Amniotic stem cell (primary cell): ENCODE results near the gene NHLRC1.
"Not testable (repeated sequence)": the region's sequence is repeated elsewhere in the genome, so short reads cannot be mapped to it uniquely, and the experiment has no call there.

Source experiments
- DNase-seq: peaks from one replicate; lab custom pipeline; 2025; lab: John Stamatoyannopoulos, UW

NHLRC1 gene

DNA sequence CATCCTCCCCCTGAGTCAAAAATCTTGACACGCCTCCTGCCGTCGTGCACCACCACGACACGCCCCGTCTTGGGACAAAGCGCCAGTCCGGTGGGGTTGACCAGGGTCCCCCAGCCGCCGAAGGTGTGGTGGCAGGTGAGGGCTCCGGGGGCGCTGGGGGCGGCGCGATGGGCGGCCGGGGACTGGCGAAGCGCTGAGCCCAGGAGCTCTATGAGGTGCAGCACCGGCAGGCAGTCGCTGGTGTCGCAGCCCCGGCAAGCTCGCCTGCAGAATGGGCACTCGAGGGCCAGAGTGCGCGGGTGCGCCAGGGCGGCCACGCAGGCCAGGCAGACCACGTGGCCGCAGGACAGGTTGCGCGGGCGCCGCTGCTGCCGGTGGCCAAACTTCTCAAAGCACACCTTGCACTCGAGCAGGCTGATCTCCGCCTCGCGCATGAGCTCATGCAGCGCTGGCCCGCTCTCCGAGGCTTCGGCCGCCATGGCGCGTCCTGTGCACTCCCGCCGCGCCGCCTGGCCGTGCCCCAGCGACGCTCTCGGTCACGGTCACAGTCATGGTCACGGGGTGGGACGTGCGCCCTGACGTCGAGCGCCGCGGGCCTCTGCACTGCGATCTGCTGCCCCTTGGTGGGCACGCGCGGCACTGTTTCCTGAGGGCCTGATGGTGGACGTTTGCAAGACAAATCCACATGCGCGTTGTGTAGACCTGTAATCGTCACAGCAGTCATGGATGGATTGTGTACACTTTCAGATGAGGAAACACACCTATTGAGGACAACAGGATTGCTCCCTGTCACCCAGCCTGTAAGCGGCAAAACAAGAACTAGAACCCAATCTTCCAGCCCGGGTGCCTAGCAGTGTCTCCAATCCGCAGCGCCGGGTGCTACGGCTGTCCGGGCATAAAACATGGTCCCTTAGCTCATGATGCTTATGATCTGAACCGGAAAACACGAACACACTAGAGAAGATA lies at the start of gene NHLRC1:
Gene NHLRC1 (minus strand): TSS at position 550 of the 966 bp plus-strand sequence. CDS start 71 bp downstream, at position 479.
- peak; percentile 56 for DNase-seq

DNA sequence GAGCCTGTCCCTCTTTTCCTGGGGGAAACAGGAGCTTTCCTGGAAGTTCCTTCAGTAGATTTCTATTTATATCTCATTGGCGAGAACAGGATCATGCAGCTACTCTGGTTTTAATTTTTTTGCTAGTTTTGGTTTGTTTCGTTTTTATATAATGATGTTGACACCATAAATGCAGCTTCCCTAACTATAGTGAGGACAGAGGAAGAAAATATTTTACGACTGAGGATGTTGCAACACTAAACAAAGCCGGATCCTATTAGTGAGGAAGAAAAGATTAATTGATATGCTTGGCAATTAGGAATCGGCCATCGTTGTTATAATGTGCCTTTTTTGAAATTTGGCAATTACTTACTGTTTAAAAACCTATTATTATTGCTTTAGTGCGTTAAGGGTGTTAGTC lies 49.4 kb upstream of the NHLRC1 start:
- no peak for DNase-seq

DNA sequence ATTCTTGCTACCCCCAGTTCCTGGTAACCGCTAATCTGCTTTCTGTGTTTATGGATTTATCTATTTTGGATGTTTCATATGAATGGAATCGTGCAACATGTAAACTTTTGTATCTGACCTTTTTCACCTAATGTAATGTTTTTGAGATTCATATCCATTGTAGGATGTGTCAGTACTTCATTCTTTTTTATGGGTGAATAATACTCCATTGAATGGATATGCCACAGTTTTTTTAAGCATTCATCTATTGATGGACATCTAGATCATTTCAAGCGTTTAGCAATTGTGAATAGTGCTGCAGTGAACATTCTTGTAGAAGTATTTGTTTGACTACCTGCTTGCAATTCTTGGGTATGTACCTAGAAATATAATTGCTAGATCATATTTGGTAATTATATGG lies 45.8 kb upstream of the NHLRC1 start:
- no peak for DNase-seq

DNA sequence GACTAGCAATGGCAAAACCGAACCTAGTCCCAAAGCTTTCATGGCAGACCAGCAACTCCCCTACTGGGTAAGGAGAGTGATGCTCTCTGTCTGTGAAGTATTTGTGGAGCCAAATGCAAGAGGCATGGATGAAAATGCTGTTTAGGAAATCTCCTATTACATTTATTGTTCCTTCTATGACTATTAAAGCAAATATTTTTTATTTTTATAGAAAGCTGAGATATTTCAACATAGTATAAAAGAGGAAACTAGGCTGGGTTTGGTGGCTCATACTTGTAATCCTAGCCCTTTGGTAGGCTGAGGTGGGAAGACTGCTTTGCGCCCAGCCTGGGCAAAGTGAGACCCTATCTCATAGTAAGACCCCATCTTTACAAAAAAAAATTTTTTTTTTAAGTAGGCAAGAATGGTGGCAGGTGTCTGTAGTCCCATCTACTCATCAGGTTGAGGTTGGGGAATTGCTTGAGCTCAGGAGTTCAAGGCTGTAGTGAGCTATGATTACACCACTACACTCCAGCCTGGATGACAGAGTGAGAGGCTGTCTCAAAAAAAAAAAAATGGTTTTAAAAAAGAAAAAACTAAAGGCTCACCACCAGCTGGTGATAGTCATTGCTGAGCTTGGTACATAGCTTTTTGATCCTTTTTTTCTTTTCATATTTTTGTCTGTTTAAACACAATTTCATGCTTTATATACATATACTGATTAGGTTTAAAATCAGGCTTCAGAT lies 44.0 kb upstream of the NHLRC1 start:
- DNase-seq: no peak

DNA sequence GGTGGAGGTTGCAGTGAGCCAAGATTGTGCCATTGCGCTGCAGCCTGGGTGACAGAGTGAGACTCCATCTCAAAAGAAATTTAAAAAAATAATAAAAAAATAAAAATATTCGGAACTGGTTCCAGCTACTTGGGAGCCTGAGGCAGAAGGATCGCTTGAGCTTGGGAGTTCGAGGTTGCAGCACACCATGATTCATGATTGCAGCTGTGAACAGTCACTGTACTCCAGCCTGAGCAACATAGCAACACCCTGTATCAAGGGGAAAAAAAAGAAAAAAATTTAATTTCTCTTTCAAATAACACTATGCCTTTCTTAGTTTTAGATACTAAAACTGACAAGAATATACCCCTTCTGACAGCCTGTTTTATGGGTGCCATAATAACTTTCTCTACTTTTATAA lies 43.3 kb upstream of the NHLRC1 start:
- no peak for DNase-seq

DNA sequence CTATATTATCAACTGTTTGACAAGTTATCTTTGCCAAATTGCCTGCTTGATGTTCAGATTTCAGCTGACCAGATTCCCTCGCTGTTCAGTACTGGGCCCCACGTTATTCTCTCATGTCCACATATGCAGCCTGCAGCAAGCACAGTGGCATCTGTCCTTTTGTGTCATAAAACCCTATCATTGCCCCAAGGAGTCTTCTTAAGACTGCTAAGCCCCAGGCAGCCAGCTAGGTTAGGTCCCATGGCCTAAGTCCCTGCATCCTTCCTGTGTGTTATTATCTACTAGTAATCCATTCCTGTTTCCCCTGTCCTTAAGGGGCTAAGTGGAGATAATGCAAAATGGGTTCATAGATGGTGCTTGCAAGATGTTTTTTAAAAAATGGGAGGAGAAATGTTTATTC lies 39.9 kb upstream of the NHLRC1 start:
- no peak for DNase-seq

DNA sequence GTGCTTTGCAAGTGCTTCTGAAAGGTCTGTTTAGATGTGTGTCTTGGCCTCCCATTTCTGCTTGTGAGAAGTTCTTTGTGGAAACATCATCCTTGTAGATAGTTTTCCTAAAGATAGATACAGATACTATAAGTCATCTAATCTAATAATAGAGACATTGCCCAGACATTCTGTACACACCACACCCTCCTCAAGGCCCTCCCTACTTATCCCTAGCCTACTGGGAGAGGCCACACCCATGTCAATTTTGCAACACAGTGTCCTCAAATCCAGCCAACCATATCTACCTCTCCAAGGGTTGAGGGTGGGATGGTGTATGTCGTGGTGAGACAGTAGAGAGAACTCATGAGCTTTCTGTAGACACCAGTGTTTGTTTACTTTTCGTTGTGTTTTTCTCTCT lies 39.0 kb upstream of the NHLRC1 start:
- DNase-seq: no peak

DNA sequence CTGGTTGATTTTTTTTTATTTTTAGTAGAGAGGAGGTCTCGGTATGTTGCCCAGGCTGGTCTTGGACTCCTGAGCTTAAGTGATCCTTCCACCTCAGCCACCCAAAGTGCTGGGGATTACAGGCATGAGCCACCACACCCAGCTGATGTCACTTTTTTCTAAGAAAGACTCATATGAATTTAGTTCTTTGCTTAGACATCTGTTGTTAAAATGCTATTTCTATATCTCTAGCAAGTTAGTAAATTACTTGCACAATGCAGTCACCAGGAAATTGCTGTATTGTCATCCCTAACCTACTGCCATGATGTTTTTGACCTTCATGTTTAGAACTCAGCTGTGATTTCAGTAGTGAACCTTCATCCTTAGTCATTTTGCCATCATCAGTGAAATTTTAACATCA lies 38.4 kb upstream of the NHLRC1 start:
- no peak for DNase-seq

DNA sequence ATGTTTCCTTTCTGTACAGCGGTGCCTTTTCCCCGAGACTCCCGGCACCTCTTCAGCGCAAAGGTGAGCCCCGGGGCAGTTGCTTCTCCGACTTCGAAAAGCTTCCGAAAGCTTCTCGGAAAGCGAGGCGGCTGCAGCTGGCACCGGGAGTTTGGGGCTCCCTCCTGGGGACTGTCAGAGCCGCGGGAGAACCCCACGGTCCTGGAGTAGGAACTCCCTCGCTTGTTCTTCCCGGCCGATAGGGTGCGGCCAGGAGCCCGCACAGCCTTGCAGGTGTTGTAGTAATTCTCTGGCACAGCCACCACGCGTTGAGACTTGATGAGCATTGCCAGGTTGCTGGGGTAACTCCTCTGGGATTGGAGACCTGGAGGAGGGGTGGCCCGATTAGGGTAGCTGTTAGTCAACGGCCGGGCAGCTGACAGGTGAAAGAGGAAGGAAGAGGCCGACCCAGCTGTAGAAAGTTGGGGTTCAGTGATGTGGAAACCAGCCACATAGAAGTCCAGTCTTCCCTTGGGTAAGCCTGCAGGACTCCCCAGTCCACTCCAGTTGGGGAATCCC lies 33.5 kb upstream of the NHLRC1 start:
- no peak for DNase-seq

DNA sequence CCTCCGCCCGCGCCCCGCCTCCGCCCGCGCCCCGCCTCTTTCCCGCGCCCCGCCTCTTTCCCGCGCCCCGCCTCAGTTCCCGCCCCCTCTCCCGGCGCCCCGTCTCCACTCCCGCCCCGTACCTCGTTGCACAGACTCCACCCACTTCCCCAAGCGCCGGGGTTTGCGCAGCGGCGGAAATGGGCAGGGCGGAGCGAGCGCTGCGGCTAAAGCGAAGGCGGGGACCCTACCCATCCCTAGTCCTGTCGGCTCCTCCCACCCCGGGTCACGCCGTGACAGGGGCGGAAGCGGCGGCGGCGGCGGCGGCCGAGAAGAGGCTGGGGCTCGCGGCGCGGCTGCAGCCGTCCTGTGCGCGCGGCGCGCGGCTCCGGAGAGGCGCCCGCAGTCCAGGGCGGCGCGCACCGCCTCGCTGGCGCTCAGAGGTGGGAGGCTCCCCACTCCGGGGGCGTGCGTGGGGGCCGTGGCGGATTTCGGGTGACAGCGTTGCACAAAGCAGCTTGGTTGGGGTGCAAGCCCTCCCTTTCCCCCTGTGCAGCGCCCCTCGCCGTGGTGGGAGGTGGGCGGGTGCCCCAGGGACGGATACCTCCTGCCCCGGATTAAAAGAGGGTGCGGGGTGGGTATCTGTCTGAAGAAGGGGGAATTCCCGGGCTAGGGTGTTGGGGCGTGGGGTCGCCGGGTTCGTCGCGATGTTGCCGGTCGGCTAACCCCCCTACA lies 32.8 kb upstream of the NHLRC1 start, which contains the start of gene KDM1B:
Gene KDM1B (plus strand): TSS at position 273 of the 714 bp plus-strand sequence. CDS start 4,474 bp downstream, outside the sequence.
- DNase-seq: peak; percentile 91

DNA sequence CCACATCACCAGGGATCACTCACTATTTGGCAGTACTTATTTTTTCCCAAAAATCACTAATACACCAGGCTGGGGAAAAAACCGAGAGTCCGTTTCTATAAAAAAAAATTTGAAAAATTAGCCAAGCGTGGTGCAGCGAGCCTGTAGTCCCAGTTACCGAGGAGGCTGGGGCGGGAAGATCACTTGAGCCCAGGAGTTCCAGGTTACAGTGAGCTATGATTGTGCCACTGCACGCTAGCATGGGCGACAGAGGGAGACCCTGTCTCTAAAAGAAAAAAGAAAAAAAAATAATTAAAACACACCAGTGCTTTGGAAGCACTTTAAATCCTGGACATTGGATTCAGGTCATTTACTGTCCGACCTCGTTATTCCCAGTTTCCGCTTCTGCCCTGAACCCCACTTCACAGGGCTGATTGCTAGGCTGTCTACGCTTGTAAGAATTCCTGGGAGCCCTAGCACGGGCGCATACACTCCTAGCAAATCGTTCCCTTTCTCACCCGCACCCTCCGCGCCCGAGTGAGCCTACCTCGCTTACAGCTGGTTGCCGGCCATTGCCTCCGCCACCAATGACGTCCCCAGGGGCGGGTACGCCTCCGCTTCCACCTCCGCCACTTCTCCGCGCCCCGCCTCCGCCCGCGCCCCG lies 32.2 kb upstream of the NHLRC1 start, which contains the start of gene TPMT:
Gene TPMT (minus strand): TSS at position 571 of the 643 bp plus-strand sequence. CDS start 5,950 bp downstream, outside the sequence.
- DNase-seq: no peak

DNA sequence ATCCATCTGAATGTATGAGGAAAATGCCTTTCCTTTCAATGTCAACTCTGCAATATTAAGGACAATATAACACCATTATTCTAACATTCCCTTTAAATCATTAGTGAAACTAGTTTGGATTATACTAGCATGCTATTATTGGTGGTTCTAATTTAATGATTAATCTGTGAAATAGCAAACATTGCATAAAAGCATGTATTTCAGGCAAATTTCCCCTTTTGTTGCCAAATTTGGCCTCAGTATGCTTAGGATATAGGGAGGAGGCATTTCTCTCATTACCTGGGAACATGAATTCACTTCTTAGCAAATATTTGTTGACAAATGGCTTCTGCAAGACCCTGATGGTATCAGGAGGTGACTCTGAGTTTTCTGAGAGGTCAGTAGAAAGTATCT lies 30.8 kb upstream of the NHLRC1 start:
- no peak for DNase-seq

DNA sequence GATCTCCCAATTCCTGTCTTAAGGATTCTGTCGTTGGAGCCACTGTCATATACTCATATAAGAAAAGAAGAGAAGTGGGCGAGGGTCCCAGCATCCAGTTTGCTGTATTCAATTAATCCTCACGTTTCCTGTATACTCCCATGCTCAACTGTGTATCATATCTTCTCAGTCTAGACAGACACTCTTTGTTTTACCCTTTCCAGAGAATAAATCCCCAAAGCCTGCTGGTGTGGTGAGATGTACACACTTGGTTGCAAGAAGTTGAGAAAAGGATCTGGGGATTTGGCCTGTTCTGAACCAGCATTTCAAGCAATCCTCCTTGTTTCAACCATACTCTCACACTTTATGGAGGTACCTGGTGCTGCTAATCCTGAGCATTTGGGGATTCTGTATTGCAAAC lies 29.3 kb upstream of the NHLRC1 start:
- DNase-seq: no peak

DNA sequence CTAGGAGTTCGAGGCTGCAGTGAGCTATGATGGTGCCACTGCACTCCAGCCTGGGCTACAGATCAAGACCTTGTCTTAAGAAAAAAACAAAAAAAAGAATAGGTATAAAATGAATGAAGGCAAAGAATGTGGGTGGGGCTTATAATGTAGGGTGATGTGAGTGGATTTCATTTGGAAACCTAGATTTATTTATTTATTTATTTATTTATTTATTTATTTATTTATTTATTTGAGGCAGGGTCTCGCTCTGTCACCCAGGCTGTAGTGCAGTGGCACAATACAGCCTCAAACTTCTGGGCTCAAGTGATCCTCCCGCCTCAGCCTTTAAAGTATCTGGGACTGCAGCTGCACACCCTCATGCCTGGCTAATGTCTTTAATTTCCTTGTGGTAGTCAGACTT lies 28.9 kb upstream of the NHLRC1 start:
- not testable (repeated sequence) for DNase-seq

DNA sequence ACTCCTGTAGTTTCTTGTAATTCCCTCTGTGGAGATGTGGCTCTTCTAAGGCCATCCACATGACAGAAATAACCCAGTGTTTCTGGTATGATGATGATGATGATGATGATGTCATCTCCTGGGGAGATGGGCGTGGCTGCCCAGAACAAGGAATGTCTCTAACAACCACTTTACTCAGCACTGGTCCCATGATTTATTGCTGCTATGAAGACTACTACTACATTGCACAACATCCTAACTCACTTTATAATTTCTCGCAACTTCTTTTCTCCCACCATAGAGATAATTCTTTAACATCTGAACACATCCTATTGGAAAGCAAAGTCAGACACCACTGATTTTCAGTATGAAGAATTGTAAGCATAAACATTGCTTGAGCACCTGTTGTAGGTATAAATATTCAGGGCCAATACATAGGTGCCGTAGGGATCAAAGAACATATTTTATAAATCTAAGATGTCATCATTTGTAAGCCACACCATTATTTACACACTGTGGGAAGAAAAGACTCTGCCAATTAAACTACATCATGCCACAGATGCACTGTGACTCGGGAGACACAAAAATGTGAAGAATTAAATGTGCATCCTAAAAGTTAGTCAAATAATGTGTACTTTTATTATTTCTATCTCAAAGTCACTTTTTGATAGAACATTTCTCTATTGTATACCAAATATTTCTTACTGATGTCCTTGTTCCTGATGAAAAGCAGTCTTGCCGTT lies 26.0 kb upstream of the NHLRC1 start:
- DNase-seq: no peak

DNA sequence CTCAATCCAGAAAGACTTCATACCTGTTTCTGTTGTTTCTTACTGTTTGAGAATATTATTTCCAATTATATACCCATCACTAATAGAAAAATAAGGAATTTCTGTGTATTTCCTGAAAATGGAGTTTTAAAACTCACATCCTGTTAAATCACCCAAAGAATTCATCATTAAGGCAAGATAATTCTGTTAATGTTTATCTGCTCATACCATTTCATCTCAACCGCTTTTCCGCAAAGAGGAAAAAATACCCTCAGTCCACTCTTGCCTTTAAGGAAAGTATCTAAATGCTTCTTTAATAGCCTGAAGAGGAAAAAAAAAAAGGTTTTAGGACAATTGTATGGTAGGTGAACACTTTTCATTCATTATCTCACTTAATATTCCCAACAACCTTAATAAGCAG lies 25.1 kb upstream of the NHLRC1 start:
- no peak for DNase-seq

DNA sequence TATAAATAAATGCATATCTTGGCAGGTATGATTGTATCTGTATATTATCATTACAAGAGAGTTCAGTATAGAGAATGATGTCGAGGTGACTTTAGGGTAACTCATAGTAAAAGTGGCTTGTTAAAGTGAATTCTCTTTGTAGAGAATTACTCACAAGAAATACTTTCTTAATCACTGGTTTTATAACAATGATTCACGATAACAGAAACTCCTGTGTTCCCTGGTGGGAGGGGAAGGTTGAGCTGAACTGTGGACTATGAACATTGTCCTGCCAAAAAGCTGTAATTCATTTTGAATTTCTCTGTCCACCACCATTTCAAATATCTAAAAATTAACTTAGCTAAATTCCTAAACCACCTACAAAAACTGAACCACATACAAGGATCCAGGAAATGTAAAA lies 24.7 kb upstream of the NHLRC1 start:
- no peak for DNase-seq

DNA sequence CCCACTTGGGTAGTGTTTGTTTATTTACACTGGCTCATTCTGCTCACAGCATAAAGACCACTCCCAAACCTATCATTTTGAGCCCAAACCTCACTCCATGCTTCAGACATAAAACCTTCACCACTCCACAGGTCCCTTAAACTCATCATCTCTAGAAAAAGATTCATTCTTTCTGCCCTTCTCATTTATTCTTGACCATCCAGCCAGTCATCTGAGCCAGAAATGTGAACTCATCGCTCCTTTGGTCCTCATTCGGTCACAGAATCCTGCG lies 20.0 kb upstream of the NHLRC1 start:
- DNase-seq: no peak

DNA sequence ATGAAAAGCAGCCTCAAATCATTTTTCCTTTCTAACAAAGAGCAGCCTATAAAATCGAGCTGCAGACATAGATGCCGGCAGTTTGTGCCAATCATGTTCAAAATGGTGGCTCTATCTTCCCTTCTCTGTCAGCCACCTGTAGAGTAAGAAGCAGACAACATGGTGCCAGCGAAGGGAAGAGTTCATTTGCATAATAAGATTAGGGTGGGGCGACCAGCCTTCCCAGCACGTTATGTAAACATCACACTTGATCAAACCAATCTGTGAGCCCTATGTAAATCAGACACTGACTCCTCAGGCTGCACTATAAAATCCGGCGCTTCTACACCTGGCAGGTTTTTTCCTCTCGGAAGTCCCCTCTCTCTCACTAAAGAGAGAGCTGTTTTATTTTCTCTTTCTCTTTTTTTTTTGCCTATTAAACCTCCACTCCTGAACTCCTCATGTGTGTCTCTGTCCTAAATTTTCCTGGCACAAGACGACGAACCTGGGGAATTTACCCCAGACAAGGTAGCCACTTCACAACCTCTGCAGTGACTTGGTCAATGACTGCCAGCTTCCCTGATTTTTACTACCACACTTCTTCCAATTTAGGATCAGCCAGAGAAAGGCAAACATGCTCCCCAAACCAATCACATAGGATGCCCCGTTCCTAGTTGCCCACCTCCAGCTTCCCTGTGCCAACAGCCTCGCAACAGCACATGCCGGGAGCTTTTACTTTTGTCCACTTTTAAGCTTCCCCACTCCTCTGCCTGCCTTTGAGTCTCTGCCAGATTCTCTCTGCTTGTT lies 19.5 kb upstream of the NHLRC1 start:
- DNase-seq: no peak

DNA sequence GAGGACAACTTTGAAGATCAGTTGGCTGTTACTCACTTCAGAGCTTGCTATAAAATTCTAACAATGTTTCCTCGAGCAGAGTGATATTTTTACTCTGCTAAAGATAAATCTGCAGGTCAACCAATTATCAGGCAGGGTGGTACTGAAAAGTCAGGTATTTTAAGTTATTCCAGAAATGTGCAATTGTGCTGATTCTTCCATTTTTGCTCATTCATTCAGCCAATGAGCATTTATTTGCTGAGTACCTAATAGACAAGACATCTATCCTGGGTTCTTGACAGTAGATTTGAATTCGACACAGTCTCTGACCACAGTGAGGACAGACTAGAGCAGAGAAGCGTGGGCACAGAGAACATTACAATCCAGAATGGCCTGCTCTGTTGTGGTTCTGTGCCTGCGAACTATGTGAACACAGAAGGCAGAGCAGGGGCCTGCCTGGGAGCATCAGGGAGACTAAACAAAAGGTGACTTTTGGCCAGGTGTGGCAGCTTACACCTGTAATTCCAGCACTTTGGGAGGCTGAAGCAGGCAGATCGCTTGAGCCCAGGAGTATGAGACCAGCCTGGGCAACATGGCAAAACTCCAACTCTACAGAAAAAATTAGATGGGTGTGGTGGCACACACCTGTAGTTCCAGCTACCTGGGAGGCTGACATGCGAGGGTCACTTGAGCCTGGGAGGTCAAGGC lies 17.6 kb upstream of the NHLRC1 start:
- DNase-seq: no peak
